Activated CD4-positive, alpha-beta memory T cell treated with anti-CD3 and anti-CD28 coated beads for 36 hours (primary cell): ENCODE results near the gene POU4F1. TPM values are rescaled to one million over a fixed set of nuclear protein-coding genes. Genes with fewer than 3 reads are reported as not detected.

ENCODE experiments used
- CTCF ChIA-PET: fragments of 350-600 bp; sonication (Branson Sonifier 250); formaldehyde crosslinking; loops from one replicate; lab custom pipeline; 2021; ENCODE audit warnings: antibody characterized with exemption, inconsistent platforms; lab: Charles Lee
- POLR2A ChIA-PET: fragments of 350-600 bp; sonication (Branson Sonifier 250); formaldehyde crosslinking; loops from one replicate; lab custom pipeline; 2021; ENCODE audit warnings: antibody characterized with exemption; lab: Charles Lee
- DNase-seq: peaks from one replicate; pipeline ENCODE4 v3.0.0-alpha.2; 2020
- H3K27ac Mint-ChIP-seq: one replicate; pipeline ENCODE4 v1.8.0; 2021; ENCODE audit warnings: mixed read lengths
- H3K27me3 Mint-ChIP-seq: one replicate; pipeline ENCODE4 v1.8.0; 2021; ENCODE audit warnings: mixed read lengths
- H3K36me3 Mint-ChIP-seq: one replicate; pipeline ENCODE4 v1.8.0; 2021; ENCODE audit warnings: mixed read lengths
- H3K4me1 Mint-ChIP-seq: one replicate; pipeline ENCODE4 v1.8.0; 2021; ENCODE audit warnings: low read depth, mixed read lengths
- H3K4me3 Mint-ChIP-seq: one replicate; pipeline ENCODE4 v1.8.0; 2021; ENCODE audit warnings: mild to moderate bottlenecking, mixed read lengths
- H3K9me3 Mint-ChIP-seq: one replicate; pipeline ENCODE4 v1.8.0; 2021; ENCODE audit warnings: mixed read lengths
- intact Hi-C: fragments of 100-400 bp; cut with micrococcal nuclease; formaldehyde crosslinking; loops from one replicate; pipeline ENCODE4 v1.15.1; 2023
- total RNA-seq, 2 experiments: library from RNA; stranded (reverse); gene quantifications; one replicate each; pipeline ENCODE4 v1.2.3, GENCODE V29; 2021

POU4F1 gene
- total RNA-seq, 2 experiments from 2014 or later = 0.07 to 0.17 TPM

DNA sequence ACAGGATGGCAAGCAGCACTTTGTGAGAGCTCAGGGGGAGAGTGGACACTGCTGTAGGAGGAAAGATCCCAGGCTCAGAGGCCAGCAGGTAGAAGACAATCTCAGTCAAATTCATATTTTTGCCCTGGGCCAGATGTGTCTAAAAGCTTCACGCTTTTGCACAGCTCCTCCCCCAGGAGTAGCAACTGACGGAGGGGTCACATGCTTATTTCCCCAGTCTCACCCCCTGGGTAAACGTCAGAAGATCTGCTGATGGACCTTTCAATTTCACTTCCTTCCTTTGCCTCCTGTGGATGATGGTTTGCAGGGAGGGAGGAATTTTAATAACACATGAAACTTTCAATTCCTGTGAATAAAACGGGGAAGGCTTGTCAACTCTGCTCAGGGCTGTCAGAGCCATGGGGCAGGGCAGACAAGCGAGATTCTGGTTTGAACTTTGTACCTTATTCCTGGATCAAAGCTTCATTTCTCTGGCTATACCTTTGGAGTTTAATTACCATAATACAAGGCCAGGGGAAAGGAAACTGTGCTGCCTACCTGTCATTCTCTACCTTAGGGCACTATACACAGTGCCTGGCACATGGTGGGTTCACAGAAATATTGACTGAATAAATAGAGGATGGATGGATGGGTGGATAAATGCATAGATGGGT, 41.0 kb downstream of the POU4F1 start:
- ChIA-PET CTCF (no interaction called here), POLR2A (no interaction called here)
- H3K27me3 Mint-ChIP-seq = peaks cover 14% of the 10 kb centered on the region
- H3K9me3 Mint-ChIP-seq = no peaks in the 10 kb centered on the region
- H3K4me3 Mint-ChIP-seq = no peak overlapping the region
- no peaks in the 10 kb centered on the region for H3K36me3 Mint-ChIP-seq
- intact Hi-C loops = no loop called here
- H3K4me1 Mint-ChIP-seq = no peaks in the 10 kb centered on the region
- DNase-seq = no peak
- H3K27ac Mint-ChIP-seq = no peak overlapping the region

Other genes starting within 250 kb of the POU4F1 start
- 10 to 100 TPM; 17.6 TPM for gene OBI1, start 55.6 kb upstream of the POU4F1 start, total RNA-seq